H9 (cell line): ENCODE measurements around the gene SH3RF3. TPM values are rescaled to one million over a fixed set of nuclear protein-coding genes. Genes with fewer than 3 reads are reported as not detected.

Source experiments
- DNase-seq: peaks from one replicate; pipeline ENCODE4 v3.0.0-alpha.2; 2017
- H2AFZ ChIP-seq: one replicate; pipeline ENCODE4 v1.6.1; 2013; ENCODE audit warnings: mild to moderate bottlenecking, low read length, control low read depth, moderate library complexity
- H2AK5ac ChIP-seq: 2 replicates; pipeline ENCODE4 v1.6.1; 2013; ENCODE audit warnings: low read length, control low read depth, mixed read lengths; ENCODE audit not compliant: insufficient read length
- H2BK120ac ChIP-seq: one replicate; pipeline ENCODE4 v1.6.1; 2013; ENCODE audit warnings: low read depth, mild to moderate bottlenecking, low read length, control low read depth, inconsistent platforms; ENCODE audit not compliant: poor library complexity, severe bottlenecking
- H2BK12ac ChIP-seq: 2 replicates; pipeline ENCODE4 v1.6.1; 2013; ENCODE audit warnings: low read length, control low read depth, mixed read lengths, low read depth; ENCODE audit not compliant: insufficient read length
- H2BK15ac ChIP-seq: 2 replicates; pipeline ENCODE4 v1.6.1; 2013; ENCODE audit warnings: low read depth, low read length, control low read depth
- H2BK20ac ChIP-seq: one replicate; pipeline ENCODE4 v1.6.1; 2013; ENCODE audit warnings: low read depth, mild to moderate bottlenecking, low read length, control low read depth, inconsistent platforms; ENCODE audit not compliant: poor library complexity, severe bottlenecking
- H2BK5ac ChIP-seq: 2 replicates; pipeline ENCODE4 v1.6.1; 2013; ENCODE audit warnings: low read length, control low read depth, mixed read lengths; ENCODE audit not compliant: insufficient read length
- H3K14ac ChIP-seq: 2 replicates; pipeline ENCODE4 v1.6.1; 2013; ENCODE audit warnings: low read length, control low read depth; ENCODE audit not compliant: insufficient read depth
- H3K18ac ChIP-seq: 2 replicates; pipeline ENCODE4 v1.6.1; 2013; ENCODE audit warnings: low read depth, mild to moderate bottlenecking, mixed read lengths, low read length, control low read depth; ENCODE audit not compliant: insufficient read length
- H3K23ac ChIP-seq: 2 replicates; pipeline ENCODE4 v1.6.1; 2013; ENCODE audit warnings: low read length, control low read depth, mixed read lengths, low read depth; ENCODE audit not compliant: insufficient read length
- H3K23me2 ChIP-seq: 2 replicates; pipeline ENCODE4 v1.6.1; 2013; ENCODE audit warnings: low read depth, mild to moderate bottlenecking, mixed read lengths, low read length, control low read depth; ENCODE audit not compliant: insufficient read length, poor library complexity, severe bottlenecking
- H3K27ac ChIP-seq: 2 replicates; pipeline ENCODE4 v1.5.1; 2013; ENCODE audit warnings: low read length, control low read depth, mixed read lengths, low read depth; ENCODE audit not compliant: insufficient read length
- H3K27me3 ChIP-seq: 2 replicates; pipeline ENCODE4 v1.6.1; 2013; ENCODE audit warnings: low read length, control low read depth, inconsistent platforms; ENCODE audit not compliant: insufficient read depth
- H3K4ac ChIP-seq: 2 replicates; pipeline ENCODE4 v1.6.1; 2013; ENCODE audit warnings: low read depth, mild to moderate bottlenecking, control low read depth, inconsistent platforms, low read length, moderate library complexity
- H3K4me1 ChIP-seq: 2 replicates; pipeline ENCODE4 v1.6.1; 2013; ENCODE audit warnings: low read length, control low read depth, inconsistent platforms; ENCODE audit not compliant: insufficient read depth
- H3K4me2 ChIP-seq: 2 replicates; pipeline ENCODE4 v1.6.1; 2013; ENCODE audit warnings: low read length, control low read depth, mixed read lengths; ENCODE audit not compliant: insufficient read length, insufficient read depth
- H3K56ac ChIP-seq: 2 replicates; pipeline ENCODE4 v1.6.1; 2013; ENCODE audit warnings: low read depth, mild to moderate bottlenecking, mixed read lengths, low read length, control low read depth; ENCODE audit not compliant: insufficient read length
- H3K79me1 ChIP-seq: 2 replicates; pipeline ENCODE4 v1.6.1; 2013; ENCODE audit warnings: low read depth, mild to moderate bottlenecking, moderate library complexity, low read length, control low read depth, inconsistent platforms; ENCODE audit not compliant: insufficient read depth, poor library complexity, severe bottlenecking
- H3K79me2 ChIP-seq: 2 replicates; pipeline ENCODE4 v1.6.1; 2013; ENCODE audit warnings: low read length, control low read depth, inconsistent platforms; ENCODE audit not compliant: insufficient read depth
- H3K9ac ChIP-seq: 2 replicates; pipeline ENCODE4 v1.6.1; 2013; ENCODE audit warnings: low read length, control low read depth, mixed read lengths; ENCODE audit not compliant: insufficient read length; ENCODE audit errors: extremely low read depth
- H3K9me3 ChIP-seq: one replicate; pipeline ENCODE4 v1.6.1; 2013; ENCODE audit warnings: low read depth, low read length, inconsistent platforms; ENCODE audit not compliant: control insufficient read depth
- H3T11ph ChIP-seq: one replicate; pipeline ENCODE4 v1.6.1; 2013; ENCODE audit warnings: mild to moderate bottlenecking, low read length, control low read depth, inconsistent platforms
- H4K20me1 ChIP-seq: one replicate; pipeline ENCODE4 v1.6.1; 2013; ENCODE audit not compliant: control insufficient read depth, insufficient read length, insufficient read depth
- H4K5ac ChIP-seq: 2 replicates; pipeline ENCODE4 v1.6.1; 2013; ENCODE audit warnings: low read depth, mild to moderate bottlenecking, mixed read lengths, low read length, control low read depth; ENCODE audit not compliant: insufficient read length
- H4K8ac ChIP-seq: replicated peaks from 2 replicates; pipeline ENCODE4 v1.6.1; 2013; ENCODE audit warnings: low read length, control low read depth, mixed read lengths, low read depth; ENCODE audit not compliant: insufficient read length
- H4K91ac ChIP-seq: 2 replicates; pipeline ENCODE4 v1.6.1; 2013; ENCODE audit warnings: low read depth, mild to moderate bottlenecking, moderate library complexity, mixed read lengths, low read length, control low read depth; ENCODE audit not compliant: insufficient read length
- H3K27ac Mint-ChIP-seq, 3 experiments: 2 replicates in 2 of 3; 3 replicates in 1 of 3; pipeline ENCODE4 v1.8.0; 2020 to 2021; ENCODE audit warnings: mixed read lengths in 3 of 3, mild to moderate bottlenecking in 1 of 3, moderate library complexity in 1 of 3
- H3K27me3 Mint-ChIP-seq: 2 replicates; pipeline ENCODE4 v1.8.0; 2021; ENCODE audit warnings: low read depth, mild to moderate bottlenecking, moderate library complexity, mixed read lengths
- H3K36me3 Mint-ChIP-seq, 3 experiments: 2 replicates in 2 of 3; 3 replicates in 1 of 3; pipeline ENCODE4 v1.8.0; 2020 to 2021; ENCODE audit warnings: low read depth in 3 of 3, mixed read lengths in 3 of 3; ENCODE audit not compliant: insufficient read depth in 1 of 3
- H3K4me1 Mint-ChIP-seq, 2 experiments: 2 replicates each; pipeline ENCODE4 v1.8.0; 2020; ENCODE audit warnings: mixed read lengths in 2 of 2
- H3K4me3 Mint-ChIP-seq, 2 experiments: 2 replicates in 1 of 2; 3 replicates in 1 of 2; pipeline ENCODE4 v1.8.0; 2020 to 2021; ENCODE audit warnings: mild to moderate bottlenecking in 2 of 2, mixed read lengths in 2 of 2, moderate library complexity in 1 of 2
- H3K9me3 Mint-ChIP-seq, 2 experiments: 2 replicates in 1 of 2; 3 replicates in 1 of 2; pipeline ENCODE4 v1.8.0; 2020; ENCODE audit warnings: mild to moderate bottlenecking in 2 of 2, mixed read lengths in 2 of 2, moderate library complexity in 1 of 2
- CTCF ChIP-seq: fragments of 200-600 bp; sonication (generic); conservative IDR thresholded peaks from 3 replicates; pipeline ENCODE4 v1.8.0; 2021; ENCODE audit warnings: antibody characterized with exemption, mild to moderate bottlenecking
- WGBS: extraction: QIAGEN DNeasy Blood & Tissue Kit; methylation state at CpG from one replicate; pipeline ENCODE4 v1.1.7; 2013; ENCODE audit warnings: missing lambda C conversion rate, low lambda C conversion rate, mixed read lengths; ENCODE audit not compliant: insufficient read length; ENCODE audit errors: extremely low coverage; 5-methylcytosine and 5-hydroxymethylcytosine counted together
- total RNA-seq: library from RNA; stranded (reverse); gene quantifications from 2 replicates; pipeline ENCODE4 v1.2.1, GENCODE V29; 2021

Gene SH3RF3
- total RNA-seq, 1 experiment from 2014 or later = 0.46 TPM

- Histone ChIP-seq H3K4ac (no peak overlapping the region), H2AFZ (no peak overlapping the region), H2AK5ac (no peak overlapping the region), H4K8ac (no peak overlapping the region), H3K23ac (no peak overlapping the region), H3K14ac (no peak overlapping the region), H3K79me1 (no peaks in the 10 kb centered on the region), H3K79me2 (no peaks in the 10 kb centered on the region), H4K5ac (no peak overlapping the region), H3K9me3 (no peaks in the 10 kb centered on the region), H3K27ac (no peak overlapping the region), H2BK20ac (no peak overlapping the region), H3K4me1 (no peaks in the 10 kb centered on the region), H3K27me3 (no peaks in the 10 kb centered on the region), H3K56ac (no peak overlapping the region), H3K4me2 (no peak overlapping the region), H2BK120ac (no peak overlapping the region), H4K20me1 (no peaks in the 10 kb centered on the region), H4K91ac (no peak overlapping the region), H3K18ac (no peak overlapping the region), H3K23me2 (no peaks in the 10 kb centered on the region), H2BK15ac (no peak overlapping the region), H3K9ac (no peak overlapping the region), H2BK5ac (no peak overlapping the region), H3T11ph (no peak overlapping the region), H2BK12ac (no peak overlapping the region)
- Mint-ChIP-seq H3K27ac (no peak overlapping the region), H3K36me3 (no peaks in the 10 kb centered on the region), H3K9me3 (no peaks in the 10 kb centered on the region), H3K27me3 (no peaks in the 10 kb centered on the region), H3K4me1 (no peaks in the 10 kb centered on the region), H3K4me3 (no peak overlapping the region)
- DNase-seq = no peak
- TF ChIP-seq CTCF = no peak
- WGBS = no CpG with 5 or more reads among the region's 6 CpGs
Measured at GRCh38 chr2:109454304-109454703, 325.3 kb downstream of the SH3RF3 start.
